ENCODE measurements around the gene H6PD. TPM values are rescaled to one million over a fixed set of nuclear protein-coding genes. Genes with fewer than 3 reads are reported as not detected.

H6PD gene
- total RNA-seq, 2 donors from 2014 or later, result 35.0 to 41.0 TPM

DNA sequence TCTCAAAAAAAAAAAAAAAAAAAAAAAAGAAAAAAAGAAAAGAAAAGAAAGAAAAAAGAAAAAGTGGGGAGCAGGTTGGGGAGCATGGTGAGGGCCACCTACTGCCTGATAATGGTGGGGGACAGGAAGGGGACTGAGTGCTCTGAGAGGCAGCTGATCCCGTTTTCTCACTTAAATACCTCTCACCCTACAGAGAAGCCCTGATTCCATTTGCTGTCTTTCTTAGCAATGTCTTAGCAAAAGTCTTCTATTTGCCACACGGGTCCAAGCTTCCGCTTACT, 692 bp upstream of the H6PD start:
- peak overlapping the region; percentile 93 to 97 for H3K27ac ChIP-seq
- H3K9me3 ChIP-seq, result no peaks in the 10 kb centered on the region
- DNase-seq (ENCODE audit: low spot score), result no peak
- no peaks in the 10 kb centered on the region for H3K27me3 ChIP-seq
- H3K4me3 ChIP-seq, result peak overlapping the region in 1 of 2 donors; percentile 63
- no peaks in the 10 kb centered on the region for H3K36me3 ChIP-seq
- TF ChIP-seq, protein P1, sequence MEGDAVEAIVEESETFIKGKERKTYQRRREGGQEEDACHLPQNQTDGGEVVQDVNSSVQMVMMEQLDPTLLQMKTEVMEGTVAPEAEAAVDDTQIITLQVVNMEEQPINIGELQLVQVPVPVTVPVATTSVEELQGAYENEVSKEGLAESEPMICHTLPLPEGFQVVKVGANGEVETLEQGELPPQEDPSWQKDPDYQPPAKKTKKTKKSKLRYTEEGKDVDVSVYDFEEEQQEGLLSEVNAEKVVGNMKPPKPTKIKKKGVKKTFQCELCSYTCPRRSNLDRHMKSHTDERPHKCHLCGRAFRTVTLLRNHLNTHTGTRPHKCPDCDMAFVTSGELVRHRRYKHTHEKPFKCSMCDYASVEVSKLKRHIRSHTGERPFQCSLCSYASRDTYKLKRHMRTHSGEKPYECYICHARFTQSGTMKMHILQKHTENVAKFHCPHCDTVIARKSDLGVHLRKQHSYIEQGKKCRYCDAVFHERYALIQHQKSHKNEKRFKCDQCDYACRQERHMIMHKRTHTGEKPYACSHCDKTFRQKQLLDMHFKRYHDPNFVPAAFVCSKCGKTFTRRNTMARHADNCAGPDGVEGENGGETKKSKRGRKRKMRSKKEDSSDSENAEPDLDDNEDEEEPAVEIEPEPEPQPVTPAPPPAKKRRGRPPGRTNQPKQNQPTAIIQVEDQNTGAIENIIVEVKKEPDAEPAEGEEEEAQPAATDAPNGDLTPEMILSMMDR (IDR thresholded peaks at IDR 0.05), result no peak
- H3K4me1 ChIP-seq, result peaks cover 0 to 49% of the 10 kb centered on the region in 2 donors

DNA sequence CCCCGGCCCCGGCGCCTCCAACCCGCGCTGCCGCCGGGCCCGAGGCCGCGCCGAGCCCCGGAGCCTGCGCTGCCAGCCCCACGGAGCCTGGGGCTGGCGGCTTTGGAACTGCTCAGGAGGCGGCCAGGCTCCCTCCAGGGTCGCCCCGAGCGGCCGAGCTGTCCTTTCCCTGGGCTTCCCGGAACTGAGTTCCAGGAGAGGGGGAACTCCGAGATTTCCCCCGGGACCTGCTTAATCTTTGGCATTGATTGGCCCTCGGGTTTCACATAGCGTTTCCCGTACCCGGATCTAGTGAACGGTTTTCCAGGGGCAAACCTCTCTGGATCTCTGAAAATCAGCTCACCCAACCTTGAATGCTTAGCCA, 504 bp downstream of the H6PD start:
- peak overlapping the region; percentile 58 to 63 for H3K4me3 ChIP-seq
- DNase-seq (ENCODE audit: low spot score), result no peak
- TF ChIP-seq, protein P1 (IDR thresholded peaks at IDR 0.05), result no peak
- peaks cover 0 to 61% of the 10 kb centered on the region in 2 donors for H3K4me1 ChIP-seq
- H3K27me3 ChIP-seq, result no peaks in the 10 kb centered on the region
- no peaks in the 10 kb centered on the region for H3K36me3 ChIP-seq
- H3K9me3 ChIP-seq, result no peaks in the 10 kb centered on the region
- H3K27ac ChIP-seq, result peak overlapping the region; percentile 93 to 97

DNA sequence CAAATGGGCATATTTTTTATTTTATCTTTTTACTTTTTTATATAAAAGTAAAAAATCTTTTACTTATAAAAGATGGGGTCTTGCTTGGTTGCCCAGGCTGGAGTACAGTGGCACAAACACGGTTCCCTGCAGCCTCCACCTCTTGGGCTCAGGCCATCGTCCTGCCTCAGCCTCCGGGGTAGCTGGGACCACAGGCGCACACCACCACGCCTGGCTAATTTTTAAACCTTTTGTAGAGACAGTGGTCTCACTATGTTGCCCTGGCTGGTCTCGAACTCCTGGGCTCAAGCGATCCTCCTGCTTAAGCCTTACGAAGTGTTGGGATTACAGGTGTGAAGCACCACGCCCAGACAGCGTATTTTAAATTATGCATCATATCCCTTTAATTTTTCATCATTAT, 986 bp downstream of the H6PD start:
- H3K4me1 ChIP-seq, result peaks cover 0 to 65% of the 10 kb centered on the region in 2 donors
- no peaks in the 10 kb centered on the region for H3K9me3 ChIP-seq
- H3K27me3 ChIP-seq, result no peaks in the 10 kb centered on the region
- no peaks in the 10 kb centered on the region for H3K36me3 ChIP-seq
- H3K27ac ChIP-seq, result peak overlapping the region; percentile 93 to 97
- DNase-seq (ENCODE audit: low spot score), result no peak
- H3K4me3 ChIP-seq, result peak overlapping the region; percentile 58 to 63
- TF ChIP-seq, protein P1 (IDR thresholded peaks at IDR 0.05), result no peak

DNA sequence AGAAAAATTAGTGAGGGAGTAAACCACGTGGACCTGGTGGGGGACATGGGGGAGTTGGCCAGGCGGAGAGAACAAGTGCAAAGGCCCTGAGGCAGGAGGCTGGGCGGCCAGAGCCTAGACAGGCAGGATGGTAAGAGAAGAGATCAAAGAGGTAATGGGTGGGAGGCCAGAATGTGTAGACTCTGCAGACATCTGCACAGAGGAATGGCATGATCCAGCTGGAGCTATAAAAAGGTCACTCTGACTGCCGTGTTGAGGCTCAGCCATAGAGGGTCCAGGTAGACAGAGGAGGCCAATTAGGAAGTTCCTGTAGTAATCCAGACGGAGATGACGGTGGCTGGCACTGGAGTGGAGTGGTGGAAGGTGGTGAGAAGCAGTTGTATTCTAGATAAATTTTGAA, 3.6 kb downstream of the H6PD start:
- peak overlapping the region; percentile 82 to 93 for H3K27ac ChIP-seq
- DNase-seq (ENCODE audit: low spot score), result no peak
- H3K4me1 ChIP-seq, result peaks cover 0 to 87% of the 10 kb centered on the region in 2 donors
- H3K9me3 ChIP-seq, result no peaks in the 10 kb centered on the region
- no peak overlapping the region for H3K4me3 ChIP-seq
- H3K27me3 ChIP-seq, result no peaks in the 10 kb centered on the region
- H3K36me3 ChIP-seq, result no peaks in the 10 kb centered on the region
- TF ChIP-seq, protein P1 (IDR thresholded peaks at IDR 0.05), result no peak

DNA sequence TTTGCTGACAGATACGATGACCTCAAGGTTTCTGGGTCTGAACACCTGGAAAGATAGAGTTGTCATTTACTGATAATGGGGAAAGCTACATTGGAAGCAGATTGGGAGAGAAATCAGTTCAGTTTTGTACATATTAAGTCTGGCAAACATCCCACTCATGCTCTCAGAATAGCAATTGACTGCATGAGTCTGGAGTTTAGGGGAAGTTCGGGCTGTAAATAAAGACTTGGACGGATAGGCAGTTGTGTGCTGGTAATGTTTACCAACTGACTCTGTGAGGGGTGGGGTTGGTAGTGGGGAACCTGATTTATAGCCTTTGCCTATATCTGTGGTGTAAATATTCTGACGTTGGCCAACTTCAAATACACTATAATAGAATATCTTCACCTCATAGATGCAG, 4.0 kb downstream of the H6PD start:
- Histone ChIP-seq H3K4me3 (no peak overlapping the region), H3K4me1 (peaks cover 0 to 87% of the 10 kb centered on the region in 2 donors), H3K36me3 (no peaks in the 10 kb centered on the region)

More for the DNA sequence above, 4.0 kb downstream of the H6PD start:
- Histone ChIP-seq H3K27ac (peak overlapping the region; percentile 82 to 93), H3K9me3 (no peaks in the 10 kb centered on the region), H3K27me3 (no peaks in the 10 kb centered on the region)
- no peak for DNase-seq (ENCODE audit: low spot score)
- TF ChIP-seq, protein P1 (IDR thresholded peaks at IDR 0.05), result no peak

Data from right atrium auricular region (tissue), 2 donors.